Measurements from ENCODE around the gene CDR2L.
"Not testable (repeated sequence)": the region's sequence is repeated elsewhere in the genome, so short reads cannot be mapped to it uniquely, and the experiment has no call there.

CDR2L gene

DNA sequence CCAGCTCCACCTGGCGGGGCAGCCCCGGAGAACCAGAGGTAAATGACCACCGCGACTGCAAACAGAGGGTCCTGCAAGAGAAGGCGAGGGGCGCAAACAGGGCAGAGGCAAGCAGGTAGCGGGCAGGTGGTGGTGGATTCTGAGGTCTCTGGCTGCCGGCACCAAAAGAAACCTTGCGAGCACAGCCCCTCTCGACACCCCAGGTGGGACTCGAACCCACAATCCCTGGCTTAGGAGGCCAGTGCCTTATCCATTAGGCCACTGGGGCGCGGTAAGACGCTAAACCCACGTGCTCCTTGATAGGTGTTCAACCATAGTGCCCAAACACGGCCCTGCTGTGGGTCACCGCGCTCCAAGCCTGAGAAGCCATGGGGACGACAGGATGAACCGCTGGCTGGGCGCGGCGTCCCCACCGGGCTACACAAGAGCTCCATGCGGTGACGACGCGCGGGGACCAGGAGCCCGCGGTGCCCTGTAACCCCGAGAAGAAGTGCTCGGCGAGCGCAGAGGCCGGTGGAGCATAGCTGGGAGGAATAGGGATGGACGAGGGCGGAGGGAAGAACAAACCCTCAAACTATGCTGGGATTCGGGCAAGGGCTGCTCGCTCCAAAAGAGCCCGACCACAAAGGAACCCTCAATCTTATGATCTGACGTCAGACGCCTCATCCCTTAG, 46.9 kb downstream of the CDR2L start:
- no peak for DNase-seq (ENCODE audit: low read depth, low spot score)
- H3K27ac ChIP-seq: peak overlapping the region; percentile 88

DNA sequence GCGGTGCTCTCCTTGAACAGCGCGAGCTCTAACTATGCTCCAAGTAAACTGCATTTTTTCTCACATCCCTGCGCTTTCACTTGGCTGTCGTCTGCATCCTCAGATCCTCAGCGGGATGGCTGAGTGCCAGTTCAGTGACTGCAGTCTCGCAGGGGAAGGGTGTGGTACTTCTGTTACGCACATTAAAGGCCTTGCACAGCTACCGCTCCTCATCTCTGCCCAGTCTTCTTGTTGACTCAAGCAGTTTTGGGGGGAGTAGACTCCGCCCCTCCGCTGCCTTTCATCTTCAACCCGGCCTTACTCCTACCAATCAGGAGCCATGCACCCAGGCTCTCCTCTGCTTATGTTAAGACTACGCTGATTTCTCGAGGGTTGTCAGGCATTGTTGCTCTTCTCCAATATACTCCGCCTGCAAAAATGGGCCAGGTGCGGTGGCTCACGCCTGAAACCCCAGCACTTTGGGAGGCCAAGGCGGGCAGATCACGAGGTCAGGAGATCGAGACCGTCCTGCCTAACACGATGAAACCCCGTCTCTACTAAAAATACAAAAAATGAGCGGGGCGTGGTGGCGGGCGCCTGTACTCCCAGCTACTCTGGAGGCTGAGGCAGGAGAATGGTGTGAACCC, 49.3 kb downstream of the CDR2L start:
- H3K27ac ChIP-seq: peak overlapping the region; percentile 13

DNA sequence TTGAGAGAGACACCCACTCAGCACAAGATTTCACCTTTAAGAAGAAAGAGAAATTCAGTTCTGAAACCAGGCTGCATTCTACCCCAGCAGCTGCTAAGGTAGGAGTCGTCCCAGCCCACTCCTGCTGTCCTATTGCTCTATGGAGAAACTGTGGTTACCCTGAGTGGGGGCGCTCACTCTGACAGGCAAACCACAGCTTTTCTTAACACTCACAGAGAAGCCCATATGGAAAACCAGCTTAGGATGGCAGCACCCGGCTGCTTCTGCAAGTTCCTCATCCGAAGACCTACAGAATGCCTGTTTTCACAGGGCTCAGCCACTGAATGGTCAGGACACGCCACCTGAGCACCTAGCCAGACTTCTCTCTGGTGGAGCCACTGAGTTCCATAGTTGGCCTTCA, 51.8 kb downstream of the CDR2L start:
- DNase-seq (ENCODE audit: low read depth, low spot score): no peak
- no peak overlapping the region for H3K27ac ChIP-seq

More for the DNA sequence above, 49.3 kb downstream of the CDR2L start:
- no peak for DNase-seq (ENCODE audit: low read depth, low spot score)

DNA sequence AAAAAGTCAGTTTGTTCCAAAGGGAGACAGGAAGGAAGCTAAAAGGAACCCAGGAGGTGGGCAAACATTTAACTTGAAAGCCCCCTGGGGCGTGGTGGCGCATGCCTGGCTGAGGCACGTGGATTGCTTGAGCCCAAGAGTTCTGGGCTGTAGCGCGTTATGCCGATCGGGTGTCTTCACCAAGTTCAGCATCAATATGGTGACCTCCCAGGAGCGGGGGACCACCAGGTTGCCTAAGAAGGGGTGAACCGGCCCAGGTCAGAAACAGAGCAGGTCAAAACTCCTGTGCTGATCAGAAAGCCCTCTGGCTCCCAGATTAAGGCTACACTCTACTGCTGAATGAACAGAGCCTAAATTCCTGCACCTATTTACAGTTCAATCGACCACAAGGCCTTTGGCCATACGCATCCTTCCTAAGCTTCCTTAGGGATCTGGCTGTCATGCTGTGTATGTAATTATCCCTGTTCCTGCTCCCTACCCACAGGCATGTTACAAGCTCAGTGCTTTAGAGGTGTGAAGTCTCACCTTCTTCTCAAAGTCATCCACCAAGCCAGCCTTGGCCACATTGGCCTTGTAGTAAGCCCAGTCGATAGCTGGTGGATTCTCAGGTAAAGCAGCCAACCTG, 54.3 kb downstream of the CDR2L start:
- no peak for DNase-seq (ENCODE audit: low read depth, low spot score)
- no peak overlapping the region for H3K27ac ChIP-seq

DNA sequence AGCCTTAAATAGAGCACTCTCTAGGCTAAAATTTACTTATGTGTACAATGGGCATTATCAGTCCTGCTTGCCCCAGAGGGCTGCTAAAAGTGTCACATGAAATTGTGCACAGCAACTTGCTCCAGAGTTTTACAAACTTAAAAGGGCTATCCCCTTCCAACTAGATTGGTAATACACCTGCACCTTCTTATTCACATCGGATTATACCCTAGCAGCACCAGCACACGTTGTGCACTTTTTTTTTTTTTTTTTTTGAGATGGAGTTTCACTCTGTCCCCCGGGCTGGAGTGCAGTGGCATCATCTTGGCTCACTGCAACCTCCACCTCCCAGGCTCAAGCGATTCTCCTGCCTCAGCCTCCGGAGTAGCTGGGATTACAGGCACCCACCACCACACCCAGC, 56.4 kb downstream of the CDR2L start:
- not testable (repeated sequence) for DNase-seq (ENCODE audit: low read depth, low spot score); H3K27ac ChIP-seq

DNA sequence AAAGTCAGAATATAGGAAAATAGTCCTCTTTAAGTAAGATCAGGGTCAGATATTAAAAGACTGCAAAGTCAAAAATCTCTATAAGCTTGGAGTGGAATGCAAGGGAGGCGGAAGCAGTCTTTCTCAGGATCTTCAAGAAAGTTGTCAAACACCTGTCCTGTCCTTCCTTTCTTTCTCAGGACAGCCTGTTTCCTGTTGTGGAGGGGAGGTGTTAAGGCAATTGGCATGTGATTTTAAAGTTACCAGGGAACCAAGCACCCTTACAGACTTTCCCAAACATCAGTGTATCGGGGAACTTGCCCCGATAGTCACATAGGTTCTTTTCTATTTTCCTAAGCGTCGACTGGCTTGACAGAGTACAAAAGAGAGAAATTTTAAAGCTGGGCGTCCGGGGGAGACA, 57.3 kb downstream of the CDR2L start:
- no peak overlapping the region for H3K27ac ChIP-seq
- no peak for DNase-seq (ENCODE audit: low read depth, low spot score)

DNA sequence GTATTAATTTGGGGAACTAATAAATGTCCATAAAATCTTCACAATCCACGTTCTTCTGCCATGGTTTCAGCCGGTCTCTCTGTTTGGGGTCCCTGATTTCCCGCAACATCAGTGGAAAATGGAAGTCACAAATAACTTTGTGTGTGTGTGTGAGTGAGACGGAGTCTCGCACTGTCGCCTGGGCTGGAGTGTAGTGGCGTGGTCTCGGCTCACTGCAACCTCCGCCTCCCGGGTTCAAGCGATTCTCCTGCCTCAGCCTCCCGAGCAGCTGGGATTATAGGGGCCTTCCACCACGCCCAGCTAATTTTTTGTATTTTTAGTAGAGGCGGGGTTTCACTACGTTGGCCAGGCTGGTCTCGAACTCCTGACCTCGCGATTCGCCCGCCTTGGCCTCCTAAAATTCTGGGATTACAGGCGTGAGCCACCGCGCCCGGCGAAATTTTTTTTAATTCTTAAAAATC, 58.5 kb downstream of the CDR2L start:
- DNase-seq (ENCODE audit: low read depth, low spot score): not testable (repeated sequence)
- peak overlapping the region; percentile 93 for H3K27ac ChIP-seq

DNA sequence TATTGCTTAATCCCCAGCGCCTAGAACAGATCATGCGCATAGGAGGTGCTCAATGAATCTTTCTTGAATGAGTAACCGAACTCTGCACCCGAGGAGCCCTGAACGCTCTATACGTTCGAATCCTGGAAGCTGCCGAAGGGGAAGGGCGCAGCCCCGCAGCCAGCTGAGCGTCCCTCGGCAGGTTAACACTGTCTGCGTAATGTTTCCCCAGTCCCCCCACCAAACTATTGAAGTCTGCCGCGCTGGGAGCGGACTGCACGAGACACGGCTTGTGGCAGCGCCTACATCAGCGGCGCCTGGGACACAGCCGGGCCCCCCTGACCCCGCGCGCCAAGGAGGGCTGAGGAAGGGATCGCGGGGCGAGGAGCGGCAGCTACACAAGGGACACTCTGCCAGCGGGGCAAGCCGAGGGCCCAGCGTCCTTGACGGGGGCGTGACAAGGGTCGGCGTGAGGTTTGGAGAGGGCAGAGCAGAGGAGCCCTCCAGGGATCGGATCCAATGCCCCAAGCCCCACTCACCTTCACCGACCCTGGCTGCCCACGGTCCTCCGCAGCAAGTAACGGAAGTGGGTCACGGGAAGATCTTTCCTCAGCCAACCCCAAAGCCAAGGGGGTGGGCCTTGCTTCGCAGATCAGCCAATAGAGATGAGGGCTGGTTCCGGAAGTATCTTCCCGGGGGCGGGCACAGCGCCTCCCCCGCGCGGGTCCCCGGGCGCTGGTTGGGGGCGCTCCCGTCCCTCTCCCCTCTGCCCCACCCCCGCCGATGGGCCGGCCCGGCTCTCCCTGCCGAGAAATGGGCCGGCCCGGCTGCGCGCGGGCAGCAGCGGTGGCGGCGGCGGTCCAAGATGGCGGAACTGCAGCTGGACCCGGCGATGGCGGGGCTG, 59.2 kb downstream of the CDR2L start, which contains the start of the genes ATP5PD and KCTD2:
TSS of gene ATP5PD (minus strand) at position 563 of the 883 bp plus-strand sequence. CDS start 4,319 bp downstream, outside the sequence.
TSS of gene KCTD2 (plus strand) at position 819 of the 883 bp plus-strand sequence. CDS start at position 845, 26 bp downstream.
- peak; percentile 87 for DNase-seq (ENCODE audit: low read depth, low spot score)
- H3K27ac ChIP-seq: peak within 1 kb of the TSS; percentile 93

DNA sequence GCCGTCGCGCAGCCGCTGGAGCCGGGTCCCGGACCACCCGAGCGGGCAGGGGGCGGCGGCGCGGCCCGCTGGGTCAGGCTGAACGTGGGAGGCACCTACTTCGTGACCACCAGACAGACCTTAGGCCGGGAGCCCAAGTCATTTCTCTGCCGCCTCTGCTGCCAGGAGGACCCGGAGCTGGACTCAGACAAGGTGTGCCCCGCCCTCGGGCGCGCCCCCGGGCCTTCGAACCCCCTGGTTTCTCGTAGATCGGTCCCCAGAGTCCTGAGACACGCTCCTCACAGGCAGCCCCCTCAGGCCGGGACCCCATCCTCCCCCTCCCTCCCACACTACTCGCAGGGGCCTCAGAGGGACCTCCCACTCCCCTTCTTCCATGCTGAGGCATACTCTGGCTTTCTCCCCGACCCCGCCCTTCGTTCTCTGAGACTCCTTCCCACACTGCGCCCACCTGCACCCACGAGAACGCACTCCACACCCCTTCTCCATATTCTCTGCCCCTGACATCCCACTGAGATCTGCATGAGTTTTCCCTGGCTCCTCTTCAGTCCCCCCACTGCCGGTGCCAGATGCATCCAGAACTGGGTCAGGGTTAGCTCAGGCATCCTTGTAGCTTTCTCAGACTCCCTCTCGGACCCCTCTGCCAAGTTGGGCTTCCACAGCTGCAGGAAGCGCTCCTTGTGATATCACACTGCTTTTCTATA, 60.1 kb downstream of the CDR2L start:
- H3K27ac ChIP-seq: peak overlapping the region; percentile 93
- no peak for DNase-seq (ENCODE audit: low read depth, low spot score)

DNA sequence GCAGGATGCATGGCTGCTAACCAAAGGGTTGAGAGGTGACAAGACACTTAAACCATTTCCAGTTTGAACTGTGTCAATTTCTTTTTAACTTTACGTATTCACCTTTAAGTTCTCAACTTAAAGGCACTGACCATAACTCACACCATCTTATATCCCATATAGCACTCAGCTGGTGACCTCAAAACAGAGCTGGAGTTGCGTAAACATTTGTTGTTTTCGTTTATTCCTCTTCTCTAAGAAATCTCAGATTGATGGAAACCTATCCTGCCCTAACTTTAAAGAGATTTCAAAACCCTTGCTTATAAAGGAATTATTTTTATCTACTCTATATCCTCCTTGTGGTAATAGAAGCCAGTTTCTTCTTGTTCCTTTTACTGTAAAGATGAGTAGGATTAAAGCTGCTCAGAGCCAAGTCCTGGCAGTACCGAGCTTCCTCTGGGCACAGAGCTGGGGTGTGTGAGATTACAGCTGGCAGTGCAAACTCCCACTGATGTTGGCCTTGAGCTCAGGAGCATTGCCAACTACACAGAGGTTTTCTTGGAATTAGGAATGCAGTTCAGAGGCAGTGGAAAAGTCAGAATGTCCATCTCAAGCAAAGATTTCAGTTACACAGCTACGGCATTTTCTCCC, 60.9 kb downstream of the CDR2L start:
- peak overlapping the region; percentile 3 for H3K27ac ChIP-seq
- no peak for DNase-seq (ENCODE audit: low read depth, low spot score)

DNA sequence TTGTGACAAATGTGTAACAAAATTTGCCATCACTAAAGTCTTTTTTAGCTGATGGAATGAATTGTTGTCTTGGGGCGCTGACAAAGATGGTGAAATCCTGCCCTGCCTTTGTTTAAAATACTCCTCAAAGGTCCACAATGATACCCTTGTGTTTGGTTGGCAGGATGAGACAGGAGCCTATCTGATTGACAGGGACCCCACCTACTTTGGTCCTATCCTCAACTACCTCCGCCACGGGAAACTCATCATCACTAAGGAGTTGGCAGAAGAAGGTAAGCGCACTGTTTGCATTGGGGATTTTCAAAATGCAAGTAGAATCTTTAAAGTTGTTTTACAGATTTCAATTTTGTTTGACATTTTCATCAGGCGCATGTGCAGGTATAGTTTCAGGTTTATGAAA, 61.6 kb downstream of the CDR2L start:
- H3K27ac ChIP-seq: peak overlapping the region; percentile 3
- no peak for DNase-seq (ENCODE audit: low read depth, low spot score)

DNA sequence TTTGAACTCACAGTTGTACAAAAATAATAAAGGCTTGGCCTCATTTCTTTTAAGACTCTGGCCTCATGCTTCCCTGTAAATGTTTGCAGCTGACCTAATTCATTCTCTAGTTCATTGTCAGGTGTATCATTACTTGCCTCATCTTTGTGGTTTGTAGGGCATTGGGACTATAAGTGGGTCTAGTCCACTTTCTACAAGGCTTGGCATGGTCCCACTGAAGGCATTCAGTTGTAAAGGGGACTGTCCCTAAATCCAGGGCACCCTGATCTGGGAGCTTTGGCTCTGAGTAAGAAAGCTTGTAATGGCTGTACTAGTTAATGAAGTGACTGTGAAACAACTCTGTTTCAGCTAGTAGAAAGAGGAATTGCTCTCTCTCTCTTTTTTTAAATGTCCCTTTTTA, 62.3 kb downstream of the CDR2L start:
- no peak for DNase-seq (ENCODE audit: low read depth, low spot score)
- H3K27ac ChIP-seq: no peak overlapping the region

DNA sequence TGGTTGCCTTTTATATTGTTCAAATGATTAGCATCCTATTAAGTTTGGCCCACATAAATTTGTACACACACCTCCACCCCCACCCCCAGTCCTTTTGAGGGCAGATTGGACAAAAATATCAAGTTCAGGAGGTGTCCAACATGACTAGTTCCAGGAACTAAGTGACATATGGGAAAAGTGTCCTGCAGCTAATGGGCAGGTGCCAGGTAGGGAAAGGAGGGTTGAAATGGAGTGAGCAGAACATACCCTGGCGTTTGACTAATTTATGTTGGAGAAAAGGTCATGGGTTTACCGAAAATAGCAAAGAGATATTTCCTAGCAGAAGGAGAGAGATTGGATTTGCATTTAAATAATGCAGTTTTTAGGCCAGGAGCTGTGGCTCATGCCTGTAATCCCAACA, 64.5 kb downstream of the CDR2L start:
- no peak overlapping the region for H3K27ac ChIP-seq
- no peak for DNase-seq (ENCODE audit: low read depth, low spot score)

All from epithelial cell of prostate (primary cell).